ENCODE measurements around the gene PAEP.

- TF ChIP-seq CTCF (IDR thresholded peaks at IDR 0.05) (no peak), POLR2A (IDR thresholded peaks at IDR 0.05) (no peak), EP300 (IDR thresholded peaks at IDR 0.05) (no peak)
Observed at GRCh38 chr9:135612437-135612836, 50.9 kb downstream of the PAEP start.

All from ovary (tissue), 3 donors.